Heart left ventricle (tissue), 16 donors: ENCODE results near the gene SPEG. TPM values are rescaled to one million over a fixed set of nuclear protein-coding genes. Genes with fewer than 3 reads are reported as not detected.

Source experiments
- ATAC-seq, 4 donors: fragments of 200-7000 bp; cut with Tn5 transposase; one replicate each; pipeline ENCODE4 v1.9.1; 2020 to 2022; ENCODE audit warnings: moderate library complexity in 4 of 4, mild to moderate bottlenecking in 3 of 4, moderate number of reproducible peaks in 1 of 4
- DNase-seq, 5 donors: peaks; one replicate each; pipeline ENCODE4 v3.0.0-alpha.2; 2020
- H3K27ac ChIP-seq, 12 donors: fragments of 200-600 bp; sonication (generic) in 4 of 12; one replicate each; pipeline versions ENCODE4 v1.5.0 to v1.8.0; 2016 to 2022; ENCODE audit warnings: mild to moderate bottlenecking in 2 of 12
- H3K27me3 ChIP-seq, 9 donors: fragments of 200-600 bp; sonication (generic) in 2 of 9; one replicate each; pipeline versions ENCODE4 v1.5.1 to v1.8.0; 2016 to 2022; ENCODE audit warnings: mild to moderate bottlenecking in 3 of 9
- H3K36me3 ChIP-seq, 9 donors: fragments of 200-600 bp; sonication (generic) in 2 of 9; one replicate each; pipeline versions ENCODE4 v1.5.0 to v1.8.0; 2018 to 2022; ENCODE audit warnings: mild to moderate bottlenecking in 2 of 9
- H3K4me1 ChIP-seq, 12 donors: fragments of 200-600 bp; sonication (generic) in 4 of 12; one replicate each; pipeline versions ENCODE4 v1.5.0 to v1.8.0; 2016 to 2022; ENCODE audit warnings: mild to moderate bottlenecking in 3 of 12
- H3K4me3 ChIP-seq, 12 donors: fragments of 200-600 bp; sonication (generic) in 4 of 12; one replicate each; pipeline versions ENCODE4 v1.5.0 to v1.8.0; 2017 to 2022; ENCODE audit warnings: mild to moderate bottlenecking in 9 of 12, moderate library complexity in 4 of 12
- H3K9me3 ChIP-seq, 12 donors: fragments of 200-600 bp; sonication (generic) in 4 of 12; one replicate each; pipeline versions ENCODE4 v1.5.0 to v1.8.0; 2016 to 2022; ENCODE audit warnings: mild to moderate bottlenecking in 1 of 12
- CTCF ChIP-seq, 12 donors: fragments of 200-600 bp; sonication (generic) in 4 of 12; IDR thresholded peaks; one replicate each; pipeline versions ENCODE4 v1.5.0 to v1.8.0; 2018 to 2022; ENCODE audit warnings: antibody characterized with exemption in 12 of 12, mild to moderate bottlenecking in 5 of 12
- POLR2A ChIP-seq, 2 donors: fragments of 450-650 bp; IDR thresholded peaks; one replicate each; pipeline ENCODE4 v1.6.1; 2017; ENCODE audit warnings: antibody characterized with exemption in 2 of 2, mild to moderate bottlenecking in 2 of 2, moderate library complexity in 2 of 2
- WGBS, 4 donors: extraction: QIAGEN DNeasy Blood & Tissue Kit in 2 of 4; methylation state at CpG; one replicate each; pipeline versions ENCODE4 v1.1.5 to v1.1.7; 2013 to 2018; 5-methylcytosine and 5-hydroxymethylcytosine counted together
- intact Hi-C, 10 donors: fragments of 100-400 bp; cut with DNase I; formaldehyde crosslinking; loops; one replicate each; pipeline versions ENCODE4 v1.11.1 to v1.14.2; 2022
- polyA plus RNA-seq, 2 donors: library from polyadenylated mRNA; stranded (reverse); fragments of 200-250 nt; gene quantifications; one replicate each; pipeline ENCODE4 v1.2.3, GENCODE V29; 2013
- total RNA-seq, 9 donors: library from RNA; depleted of rRNA in 2 of 9; stranded (reverse); fragments of >200 nt in 2 of 9; fragmentation: NEBNext Ultra II Directional in 3 of 9; extraction: Animal tissue kit (Norgen Biotek cat#: 25700) in 3 of 9; gene quantifications; one replicate each; pipeline versions ENCODE4 v1.1.0 to v1.2.4, GENCODE V29; 2016 to 2023
- donor health status: ischemic (EF 13 %, LVEDD 7.1; RV severe dilation, severe dysfunction).
- donor health status: healthy with polysubstance abuse.
- donor health status: DM: no; HTN: yes; CAD: no.
- donor health status: DM: no; HTN: no; CAD: no.
- donor health status: ischemic (EF 25% LVEDD 6.9; RV normal size, moderate dysfunction).
- donor health status: ischemic (EF 25% LVEDD 5.7; RV mildly dilated, moderate dysfunction).
- donor health status: healthy.
- donor health status: DM: yes; HTN: yes; CAD: no.
- donor health status: ischemic (EF 35%, LVEDD 5.7; RV mildly dilated, moderate dysfunction).
- donor health status: nonischemic (EF 11% LVEDD 7.7; RV severe dilation, severe dysfunction).
- donor health status: DM: yes; HTN: yes; CAD: no.
- donor health status: PGD.
- donor health status: ischemic (EF 29% LVEDD 5.4; RV normal size, mild dysfunction).
- donor health status: nonischemic (EF 23%, LVEDD 6.1; RV moderate dilation, normal function).

Gene SPEG
- total and polyA plus RNA-seq, 11 donors: 64.8 to 150 (median 108) TPM

DNA sequence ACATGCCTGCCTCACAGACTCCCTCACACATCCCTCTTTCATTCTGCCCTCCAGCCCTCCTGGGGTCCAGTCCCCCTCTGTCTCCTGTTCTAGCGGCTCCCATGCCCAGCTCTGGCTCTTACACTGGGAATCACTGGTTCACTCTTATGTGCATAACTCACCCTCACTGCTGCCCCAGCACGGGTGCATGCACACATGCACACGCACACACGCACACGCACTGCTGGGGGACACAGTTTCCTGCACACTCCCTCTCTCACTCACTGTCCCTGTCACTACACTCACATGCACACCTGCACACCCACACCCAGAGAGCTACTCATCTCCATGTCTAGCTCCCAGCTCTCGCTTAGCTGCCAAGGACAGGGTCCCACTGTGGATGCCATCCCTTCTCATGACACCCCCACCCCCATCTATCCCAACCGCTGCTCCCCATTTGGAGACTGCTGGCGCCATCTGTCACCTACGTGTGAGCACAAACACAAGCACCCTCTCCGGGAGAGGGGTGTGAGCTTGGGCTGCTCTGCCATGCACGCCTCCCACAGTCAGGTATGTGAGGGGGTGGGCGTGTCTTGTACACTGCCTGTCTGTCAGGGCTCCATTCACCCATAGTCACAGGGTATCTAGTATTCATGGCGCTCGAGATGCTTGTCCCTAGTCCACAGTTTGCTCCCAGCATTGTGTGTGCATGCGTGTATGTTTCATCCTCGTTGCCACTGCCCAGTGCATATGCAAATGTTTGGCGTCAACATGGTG is 81.4 kb downstream of the SPEG start:
- WGBS, 4 donors: 71 to 80% (median 75%) methylated on average over 14 to 17 of the region's 17 CpGs
- intact Hi-C loops: no loop called here
- peaks cover 0 to 59% (median 36%) of the 10 kb centered on the region in 9 donors for H3K27me3 ChIP-seq

GRCh38 chr2:219516888-219517287 is 82.2 kb downstream of the SPEG start:
- intact Hi-C loops: no loop called here
- Histone ChIP-seq H3K4me1 (peaks cover 0 to 38% (median 12%) of the 10 kb centered on the region in 12 donors), H3K27me3 (peaks cover 0 to 59% (median 27%) of the 10 kb centered on the region in 9 donors), H3K4me3 (no peak overlapping the region), H3K36me3 (no peaks in the 10 kb centered on the region), H3K27ac (no peak overlapping the region), H3K9me3 (no peaks in the 10 kb centered on the region)
- DNase-seq (no peak), ATAC-seq (no peak)
- TF ChIP-seq CTCF (IDR thresholded peaks at IDR 0.05) (no peak), POLR2A (IDR thresholded peaks at IDR 0.05) (no peak)
- 56 to 73% (median 64%) methylated on average over 7 of the region's 7 CpGs for WGBS, 4 donors

More for the DNA sequence above, 81.4 kb downstream of the SPEG start:
- Histone ChIP-seq H3K9me3 (no peaks in the 10 kb centered on the region), H3K4me3 (no peak overlapping the region), H3K27ac (no peak overlapping the region), H3K4me1 (peaks cover 0 to 32% (median 9%) of the 10 kb centered on the region in 12 donors), H3K36me3 (no peaks in the 10 kb centered on the region)
- DNase-seq (no peak), ATAC-seq (no peak)
- TF ChIP-seq CTCF (IDR thresholded peaks at IDR 0.05) (no peak), POLR2A (IDR thresholded peaks at IDR 0.05) (no peak)

- TF ChIP-seq CTCF (IDR thresholded peaks at IDR 0.05): no peak
- TF ChIP-seq POLR2A (IDR thresholded peaks at IDR 0.05): no peak
- H3K4me1 ChIP-seq: peaks cover 3 to 44% (median 21%) of the 10 kb centered on the region in 12 donors
- 63 to 70% (median 66%) methylated on average over 10 of the region's 10 CpGs for WGBS, 4 donors
- no peak for DNase-seq
- no peaks in the 10 kb centered on the region for H3K36me3 ChIP-seq
- peaks cover under 1 to 58% (median 24%) of the 10 kb centered on the region in 9 donors for H3K27me3 ChIP-seq
- ATAC-seq: no peak
- no peak overlapping the region for H3K4me3 ChIP-seq
- H3K27ac ChIP-seq: no peak overlapping the region
- intact Hi-C loops: no loop called here
- no peaks in the 10 kb centered on the region for H3K9me3 ChIP-seq
Observed at GRCh38 chr2:219517954-219518778, 83.5 kb downstream of the SPEG start.

DNA sequence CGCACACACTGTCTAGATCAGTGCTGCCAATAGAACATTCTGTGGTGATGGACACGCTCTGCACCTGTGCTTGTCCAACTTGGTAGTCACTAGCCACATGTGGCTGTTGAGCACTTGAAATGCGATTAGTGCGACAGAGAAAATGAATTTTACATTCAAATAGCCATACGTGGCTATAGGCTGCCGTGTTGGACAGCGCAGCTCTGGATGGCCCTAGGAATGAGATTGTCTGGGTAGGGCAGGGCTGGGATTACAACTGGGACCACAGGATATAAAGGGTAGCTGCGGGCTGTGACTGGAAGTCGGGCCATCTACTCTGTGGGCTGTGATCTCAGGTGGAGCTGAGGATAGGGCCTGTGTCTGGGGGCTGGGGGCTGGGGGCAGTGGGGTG is 84.9 kb downstream of the SPEG start:
- 84 to 94% (median 89%) methylated on average over 9 of the region's 9 CpGs for WGBS, 4 donors

More for the DNA sequence above, 84.9 kb downstream of the SPEG start:
- no peak for DNase-seq
- intact Hi-C loops: no loop called here
- peaks cover 0 to 38% (median 16%) of the 10 kb centered on the region in 12 donors for H3K4me1 ChIP-seq
- peaks cover 9 to 58% (median 21%) of the 10 kb centered on the region in 9 donors for H3K27me3 ChIP-seq
- no peak overlapping the region for H3K27ac ChIP-seq
- no peaks in the 10 kb centered on the region for H3K36me3 ChIP-seq
- TF ChIP-seq CTCF (IDR thresholded peaks at IDR 0.05) (no peak), POLR2A (IDR thresholded peaks at IDR 0.05) (no peak)
- ATAC-seq: no peak
- H3K9me3 ChIP-seq: no peaks in the 10 kb centered on the region
- H3K4me3 ChIP-seq: no peak overlapping the region
